IMR-90 (cell line): ENCODE data around the gene KCNMA1. TPM values are rescaled to one million over a fixed set of nuclear protein-coding genes. Genes with fewer than 3 reads are reported as not detected.

ENCODE experiments used
- ATAC-seq: fragments of 200-7000 bp; cut with Tn5 transposase; 2 replicates; pipeline ENCODE4 v1.9.1; 2020; ENCODE audit warnings: low read depth, mild to moderate bottlenecking, moderate library complexity
- BruUV-seq: library from RNA; stranded (reverse); fragments of 400-500 nt; replicated peaks from 2 replicates; lab custom pipeline; 2021; lab: Mats Ljungman, UMichigan
- CTCF ChIA-PET: fragments of 300-600 bp; formaldehyde crosslinking; extraction: SDS; loops from one replicate; lab custom pipeline; 2021; ENCODE audit warnings: antibody characterized with exemption; lab: Yijun Ruan, JAX
- POLR2A ChIA-PET: fragments of 300-600 bp; sonication (Branson Sonifier 250); formaldehyde crosslinking; loops from one replicate; lab custom pipeline; 2022; ENCODE audit warnings: antibody characterized with exemption; ENCODE audit not compliant: unreplicated experiment; lab: Charles Lee
- DNase-seq: peaks from one replicate; pipeline ENCODE4 v3.0.0; 2013
- H2AFZ ChIP-seq: replicated peaks from 2 replicates; pipeline ENCODE3; 2013; ENCODE audit warnings: low read length, mild to moderate bottlenecking; ENCODE audit not compliant: poor library complexity
- H2AK5ac ChIP-seq: 2 replicates; pipeline ENCODE4 v1.6.1; 2013; ENCODE audit warnings: low read depth, low read length, inconsistent platforms
- H2AK9ac ChIP-seq: replicated peaks from 2 replicates; pipeline ENCODE3; 2013; ENCODE audit warnings: mild to moderate bottlenecking, low read depth, low read length, moderate library complexity; ENCODE audit not compliant: poor library complexity
- H2BK120ac ChIP-seq: 2 replicates; pipeline ENCODE4 v1.6.1; 2013; ENCODE audit warnings: low read depth, low read length, inconsistent platforms
- H2BK15ac ChIP-seq: 3 replicates; pipeline ENCODE4 v1.6.1; 2013; ENCODE audit warnings: low read depth, low read length, inconsistent platforms
- H2BK20ac ChIP-seq: 2 replicates; pipeline ENCODE4 v1.6.1; 2013; ENCODE audit warnings: low read depth, mild to moderate bottlenecking, inconsistent platforms, low read length, moderate library complexity
- H2BK5ac ChIP-seq: 2 replicates; pipeline ENCODE4 v1.6.1; 2013; ENCODE audit warnings: mild to moderate bottlenecking, low read depth, low read length, inconsistent platforms; ENCODE audit not compliant: poor library complexity, severe bottlenecking
- H3K14ac ChIP-seq: replicated peaks from 2 replicates; pipeline ENCODE4 v1.6.1; 2013; ENCODE audit warnings: low read depth, low read length, inconsistent platforms
- H3K18ac ChIP-seq: 2 replicates; pipeline ENCODE4 v1.6.1; 2013; ENCODE audit warnings: low read depth, low read length, control low read depth
- H3K23ac ChIP-seq: 2 replicates; pipeline ENCODE4 v1.6.1; 2013; ENCODE audit warnings: low read depth, low read length, inconsistent platforms
- H3K27ac ChIP-seq: 2 replicates; pipeline ENCODE4 v1.5.1; 2013; ENCODE audit warnings: mild to moderate bottlenecking, control low read depth, low read length; ENCODE audit not compliant: insufficient read depth
- H3K27me3 ChIP-seq: 2 replicates; pipeline ENCODE4 v1.6.1; 2013; ENCODE audit warnings: low read length; ENCODE audit not compliant: control insufficient read depth, insufficient read depth
- H3K36me3 ChIP-seq: 2 replicates; pipeline ENCODE4 v1.6.1; 2013; ENCODE audit warnings: low read length, mixed read lengths; ENCODE audit not compliant: control insufficient read depth, insufficient read depth
- H3K4ac ChIP-seq: 2 replicates; pipeline ENCODE4 v1.6.1; 2013; ENCODE audit warnings: low read depth, low read length, inconsistent platforms
- H3K4me1 ChIP-seq: 2 replicates; pipeline ENCODE4 v1.6.1; 2013; ENCODE audit warnings: low read length, mixed read lengths; ENCODE audit not compliant: control insufficient read depth, insufficient read depth
- H3K4me2 ChIP-seq: 2 replicates; pipeline ENCODE4 v1.6.1; 2013; ENCODE audit warnings: low read depth, mild to moderate bottlenecking, control low read depth, low read length, moderate library complexity
- H3K4me3 ChIP-seq: 2 replicates; pipeline ENCODE4 v1.5.1; 2013; ENCODE audit warnings: low read depth, mild to moderate bottlenecking, control low read depth, low read length, moderate library complexity; ENCODE audit not compliant: insufficient read depth
- H3K56ac ChIP-seq: 2 replicates; pipeline ENCODE4 v1.6.1; 2013; ENCODE audit warnings: low read length, inconsistent platforms; ENCODE audit not compliant: insufficient read depth; ENCODE audit errors: extremely low read depth
- H3K79me1 ChIP-seq, 2 experiments: 2 replicates each; pipeline ENCODE4 v1.6.1; 2013; ENCODE audit warnings: low read length in 2 of 2, inconsistent platforms in 1 of 2, low read depth in 1 of 2
- H3K9ac ChIP-seq: 2 replicates; pipeline ENCODE4 v1.6.1; 2013; ENCODE audit warnings: low read depth, low read length, control low read depth
- H3K9me1 ChIP-seq: 2 replicates; pipeline ENCODE4 v1.6.1; 2013; ENCODE audit warnings: low read length, inconsistent platforms; ENCODE audit not compliant: insufficient read depth
- H3K9me3 ChIP-seq: 2 replicates; pipeline ENCODE4 v1.6.1; 2013; ENCODE audit warnings: low read length; ENCODE audit not compliant: control insufficient read depth, insufficient read depth
- H4K20me1 ChIP-seq: 2 replicates; pipeline ENCODE4 v1.6.1; 2013; ENCODE audit warnings: low read length, inconsistent platforms; ENCODE audit not compliant: insufficient read depth
- H4K5ac ChIP-seq: 2 replicates; pipeline ENCODE4 v1.6.1; 2013; ENCODE audit warnings: mild to moderate bottlenecking, low read depth, low read length, control low read depth
- H4K8ac ChIP-seq, 2 experiments: 2 replicates each; pipeline ENCODE4 v1.6.1; 2013; ENCODE audit warnings: low read depth in 2 of 2, low read length in 2 of 2, control low read depth in 1 of 2, inconsistent platforms in 1 of 2
- H4K91ac ChIP-seq: 2 replicates; pipeline ENCODE4 v1.6.1; 2013; ENCODE audit warnings: low read depth, low read length, inconsistent platforms; ENCODE audit not compliant: insufficient read depth
- ELK1 ChIP-seq: fragments of 150-350 bp; IDR thresholded peaks from 2 replicates; pipeline ENCODE4 v1.6.1; 2016; ENCODE audit warnings: low read depth, mild to moderate bottlenecking, low read length, moderate library complexity, borderline replicate concordance
- NFE2L2 ChIP-seq: fragments of 150-350 bp; IDR thresholded peaks from 2 replicates; pipeline ENCODE4 v1.6.1; 2016; ENCODE audit warnings: low read depth, mild to moderate bottlenecking, low read length
- POLR2A ChIP-seq: IDR thresholded peaks from 2 replicates; pipeline ENCODE4 v1.6.1; 2012; ENCODE audit warnings: mild to moderate bottlenecking, low read depth, low read length
- WGBS, 2 experiments: methylation state at CpG; one replicate each; pipeline versions ENCODE4 v1.1.5 to v1.1.7; 2013; ENCODE audit warnings: missing lambda C conversion rate in 2 of 2; ENCODE audit not compliant: insufficient read length in 1 of 2; ENCODE audit errors: extremely low coverage in 2 of 2; 5-methylcytosine and 5-hydroxymethylcytosine counted together
- dilution Hi-C: fragments of 300-500 bp; cut with HindIII; formaldehyde crosslinking; loops from one replicate; pipeline ENCODE4 v1.14.3; 2018; ENCODE audit warnings: low sequenced_read_pairs; ENCODE audit not compliant: unreplicated experiment
- in situ Hi-C: fragments of 300-500 bp; cut with MboI; formaldehyde crosslinking; loops from 3 replicates; pipeline ENCODE4 v1.14.3; 2019; ENCODE audit warnings: low sequenced_read_pairs, inconsistent platforms, mixed read lengths
- intact Hi-C: fragments of 100-400 bp; cut with micrococcal nuclease; formaldehyde crosslinking; loops from 2 replicates; pipeline ENCODE4 v1.10.0; 2022
- polyA plus RNA-seq, 3 experiments: library from polyadenylated mRNA; depleted of rRNA; stranded (reverse); fragments of >200 nt; gene quantifications; 2 replicates each; pipeline ENCODE4 v1.2.3, GENCODE V29; 2012; ENCODE audit warnings: low replicate concordance in 1 of 3
- total RNA-seq: library from RNA; depleted of rRNA; stranded (reverse); fragments of >200 nt; gene quantifications from 2 replicates; pipeline ENCODE4 v1.2.3, GENCODE V29; 2012

The KCNMA1 gene
- total and polyA plus RNA-seq, 2 of the 4 experiments (the other 2 are of a cell fraction), result 25.6 to 29.6 TPM

GRCh38 chr10:76903387-76903945 lies 734.1 kb downstream of the KCNMA1 start:
- Histone ChIP-seq H3K4me3 (no peak overlapping the region), H2AK9ac (no peak overlapping the region), H2AK5ac (no peak overlapping the region), H2BK15ac (no peak overlapping the region), H2BK5ac (no peak overlapping the region), H2BK20ac (no peak overlapping the region), H3K27ac (no peak overlapping the region), H2AFZ (no peak overlapping the region), H3K56ac (no peak overlapping the region), H2BK120ac (no peak overlapping the region), H3K79me1 (no peaks in the 10 kb centered on the region), H3K36me3 (no peaks in the 10 kb centered on the region), H3K14ac (no peak overlapping the region), H3K4me2 (no peak overlapping the region), H3K27me3 (no peaks in the 10 kb centered on the region), H3K9me1 (peaks cover 4% of the 10 kb centered on the region; the same call in 1 of the 2 replicates), H4K91ac (no peak overlapping the region), H3K18ac (no peak overlapping the region), H3K9me3 (no peaks in the 10 kb centered on the region), H4K8ac (no peak overlapping the region), H3K4me1 (no peaks in the 10 kb centered on the region), H3K4ac (no peak overlapping the region), H3K23ac (no peak overlapping the region), H4K20me1 (no peaks in the 10 kb centered on the region), H4K5ac (no peak overlapping the region), H3K9ac (no peak overlapping the region)
- no peak for ATAC-seq
- POLR2A ChIA-PET, result no interaction called here
- in situ Hi-C loops (no loop called here), intact Hi-C loops (no loop called here), dilution Hi-C loops (no loop called here)
- WGBS, 2 experiments, result no CpG with 5 or more reads among the region's 7 CpGs
- DNase-seq, result no peak
- TF ChIP-seq NFE2L2 (no peak), ELK1 (no peak), POLR2A (no peak)
- BruUV-seq, result no TSS peak
- CTCF ChIA-PET, result interaction anchor here (1.6 kb wide), 1 partner anchor 43 kb away, joined by 3 read pairs; no protein-coding TSS in a partner anchor
